GM20000 (cell line): ENCODE data around the gene IFNA6.
"Not testable (repeated sequence)": the region's sequence is repeated elsewhere in the genome, so short reads cannot be mapped to it uniquely, and the experiment has no call there.

Experiments used
- DNase-seq: peaks from one replicate; pipeline ENCODE4 v3.0.0; 2012; ENCODE audit warnings: low spot score
- CTCF ChIP-seq: IDR thresholded peaks from 2 replicates; pipeline ENCODE4 v1.5.1; 2012; ENCODE audit warnings: mild to moderate bottlenecking, control low read depth; ENCODE audit errors: extremely low read depth, missing control alignments

IFNA6 gene

GRCh38 chr9:21381448-21382339 is 31.0 kb upstream of the IFNA6 start:
- peak; percentile 70 for DNase-seq
- TF ChIP-seq CTCF = no peak

- DNase-seq = not testable (repeated sequence)
These were observed 20.8 kb upstream of the IFNA6 start for GRCh38 chr9:21371467-21371866.

- no peak for DNase-seq
- TF ChIP-seq CTCF = no peak
These were observed 17.3 kb upstream of the IFNA6 start, which contains the start of gene IFNA13 for GRCh38 chr9:21367957-21368356. TSS of gene IFNA13 (minus strand) at chr9:21368057. CDS start at chr9:21368010, 47 bp downstream.

- not testable (repeated sequence) for DNase-seq
These were observed 16.5 kb upstream of the IFNA6 start for GRCh38 chr9:21367169-21367568.

- DNase-seq = no peak
- TF ChIP-seq CTCF = no peak
These were observed 11.6 kb upstream of the IFNA6 start for GRCh38 chr9:21362287-21362686.

GRCh38 chr9:21357479-21358460 is 7.1 kb upstream of the IFNA6 start:
- TF ChIP-seq CTCF = no peak

GRCh38 chr9:21348430-21348970 is 2.2 kb downstream of the IFNA6 start:
- TF ChIP-seq CTCF = no peak
- DNase-seq = no peak

More at GRCh38 chr9:21357479-21358460, 7.1 kb upstream of the IFNA6 start:
- DNase-seq = peak; percentile 39

GRCh38 chr9:21340735-21341134 is 10.0 kb downstream of the IFNA6 start:
- DNase-seq = no peak
- TF ChIP-seq CTCF = no peak
